Heart right ventricle (tissue), 16 donors: ENCODE results near the gene DNM3. TPM values are rescaled to one million over a fixed set of nuclear protein-coding genes. Genes with fewer than 3 reads are reported as not detected.

ENCODE experiments used
- ATAC-seq, 8 donors: fragments of 200-7000 bp; cut with Tn5 transposase; one replicate each; pipeline ENCODE4 v1.9.1; 2020; ENCODE audit warnings: mild to moderate bottlenecking in 8 of 8, moderate library complexity in 8 of 8, moderate number of reproducible peaks in 1 of 8
- DNase-seq, 2 donors: peaks; one replicate each; pipeline ENCODE4 v3.0.0-alpha.2; 2020
- H3K27ac ChIP-seq, 10 donors: fragments of 200-600 bp; sonication (generic) in 2 of 10; one replicate each; pipeline versions ENCODE4 v1.5.0 to v1.8.0; 2020 to 2022; ENCODE audit warnings: mild to moderate bottlenecking in 3 of 10
- H3K27me3 ChIP-seq, 7 donors: fragments of 200-600 bp; one replicate each; pipeline ENCODE4 v1.8.0; 2021 to 2022; ENCODE audit warnings: mild to moderate bottlenecking in 2 of 7
- H3K36me3 ChIP-seq, 9 donors: fragments of 200-600 bp; sonication (generic) in 1 of 9; one replicate each; pipeline versions ENCODE4 v1.5.0 to v1.8.0; 2020 to 2022; ENCODE audit warnings: mild to moderate bottlenecking in 2 of 9
- H3K4me1 ChIP-seq, 9 donors: fragments of 200-600 bp; sonication (generic) in 1 of 9; one replicate each; pipeline versions ENCODE4 v1.5.0 to v1.8.0; 2020 to 2022; ENCODE audit warnings: mild to moderate bottlenecking in 4 of 9
- H3K4me3 ChIP-seq, 10 donors: fragments of 200-600 bp; sonication (generic) in 2 of 10; one replicate each; pipeline versions ENCODE4 v1.5.0 to v1.8.0; 2020 to 2022; ENCODE audit warnings: mild to moderate bottlenecking in 7 of 10, moderate library complexity in 2 of 10
- H3K9me3 ChIP-seq, 11 donors: fragments of 200-600 bp in 10 of 11; sonication (generic) in 2 of 11; one replicate each; pipeline versions ENCODE4 v1.5.0 to v1.8.0; 2013 to 2022; ENCODE audit warnings: mild to moderate bottlenecking in 2 of 11, control low read depth in 1 of 11, moderate library complexity in 1 of 11
- WGBS, 2 donors: extraction: QIAGEN DNeasy Blood & Tissue Kit; methylation state at CpG; one replicate each; pipeline ENCODE4 v1.1.7; 2013; ENCODE audit warnings: inconsistent platforms in 1 of 2; 5-methylcytosine and 5-hydroxymethylcytosine counted together
- intact Hi-C, 10 donors: fragments of 100-400 bp; cut with DNase I; formaldehyde crosslinking; loops; one replicate each; pipeline versions ENCODE4 v1.11.1 to v1.14.2; 2022
- polyA plus RNA-seq, 2 donors: library from polyadenylated mRNA; stranded (reverse); fragments of 200-250 nt; gene quantifications; one replicate each; pipeline ENCODE4 v1.2.3, GENCODE V29; 2013
- total RNA-seq, 10 donors: library from RNA; stranded (reverse); fragmentation: NEBNext Ultra II Directional in 3 of 10; extraction: Animal tissue kit (Norgen Biotek cat#: 25700) in 3 of 10; gene quantifications; one replicate each; pipeline versions ENCODE4 v1.2.1 to v1.2.4, GENCODE V29; 2021 to 2023
- TF ChIP-seq, protein P1 (sequence below), 9 donors: fragments of 200-600 bp; sonication (generic) in 2 of 9; IDR thresholded peaks; one replicate each; pipeline versions ENCODE4 v1.5.0 to v1.8.0; 2021 to 2022; ENCODE audit warnings: antibody characterized with exemption in 9 of 9, mild to moderate bottlenecking in 5 of 9, moderate library complexity in 1 of 9
- donor health status: Arrhythmogenic right ventricular cardiomyopathy.
- donor health status: ischemic (EF 13 %, LVEDD 7.1; RV severe dilation, severe dysfunction).
- donor health status: healthy with polysubstance abuse.
- donor health status: DM: no; HTN: yes; CAD: no.
- donor health status: DM: no; HTN: no; CAD: no.
- donor health status: ischemic (EF 25% LVEDD 6.9; RV normal size, moderate dysfunction).
- donor health status: ischemic (EF 25% LVEDD 5.7; RV mildly dilated, moderate dysfunction).
- donor health status: healthy.
- donor health status: DM: yes; HTN: yes; CAD: no.
- donor health status: Ischemic cardiomyopathy.
- donor health status: ischemic (EF 35%, LVEDD 5.7; RV mildly dilated, moderate dysfunction).
- donor health status: nonischemic (EF 11% LVEDD 7.7; RV severe dilation, severe dysfunction).
- donor health status: DM: yes; HTN: yes; CAD: no.
- donor health status: PGD.
- donor health status: ischemic (EF 29% LVEDD 5.4; RV normal size, mild dysfunction).
- donor health status: nonischemic (EF 23%, LVEDD 6.1; RV moderate dilation, normal function).

The DNM3 gene
- total and polyA plus RNA-seq, 12 donors, result 0.77 to 2.8 (median 2.2) TPM

DNA sequence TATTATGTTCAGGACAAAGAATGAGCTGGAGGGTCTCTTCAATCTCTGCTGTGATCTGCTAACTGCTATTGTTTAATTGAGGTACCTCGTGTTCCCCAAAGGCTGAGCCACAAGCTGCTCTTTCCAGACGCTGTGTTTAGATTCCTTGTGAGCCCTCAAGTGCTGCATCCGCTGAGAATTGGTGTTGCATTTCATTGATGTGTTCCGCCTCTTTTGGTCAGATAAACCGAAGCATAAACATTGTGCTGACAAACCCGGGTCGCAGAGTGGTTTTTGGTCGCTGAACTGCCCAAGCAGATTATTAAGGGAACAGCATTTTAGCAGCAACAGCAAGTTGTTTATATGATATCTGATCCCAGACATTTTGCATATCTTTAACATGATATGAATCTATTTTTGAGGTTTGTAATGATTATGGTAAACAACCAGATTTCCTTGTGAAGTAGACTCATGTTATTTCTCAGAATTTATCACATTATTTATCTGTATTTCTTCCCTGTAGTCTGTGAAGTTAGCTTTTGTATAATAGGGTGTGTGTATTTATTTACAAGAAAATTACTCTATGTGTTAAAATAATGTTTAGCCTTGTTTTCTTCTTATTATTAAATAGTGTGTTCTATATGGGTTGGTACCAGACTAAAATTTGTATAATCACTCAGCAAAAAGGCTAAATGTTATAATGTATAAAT lies 362.0 kb downstream of the DNM3 start:
- Histone ChIP-seq H3K4me3 (no peak overlapping the region), H3K9me3 (peaks cover 0 to 33% (median 13%) of the 10 kb centered on the region in 11 donors), H3K36me3 (no peaks in the 10 kb centered on the region), H3K27ac (no peak overlapping the region), H3K27me3 (no peaks in the 10 kb centered on the region), H3K4me1 (no peaks in the 10 kb centered on the region)
- 66 to 73% methylated on average over 8 of the region's 8 CpGs for WGBS, 2 donors
- DNase-seq, result no peak
- TF ChIP-seq, protein P1, sequence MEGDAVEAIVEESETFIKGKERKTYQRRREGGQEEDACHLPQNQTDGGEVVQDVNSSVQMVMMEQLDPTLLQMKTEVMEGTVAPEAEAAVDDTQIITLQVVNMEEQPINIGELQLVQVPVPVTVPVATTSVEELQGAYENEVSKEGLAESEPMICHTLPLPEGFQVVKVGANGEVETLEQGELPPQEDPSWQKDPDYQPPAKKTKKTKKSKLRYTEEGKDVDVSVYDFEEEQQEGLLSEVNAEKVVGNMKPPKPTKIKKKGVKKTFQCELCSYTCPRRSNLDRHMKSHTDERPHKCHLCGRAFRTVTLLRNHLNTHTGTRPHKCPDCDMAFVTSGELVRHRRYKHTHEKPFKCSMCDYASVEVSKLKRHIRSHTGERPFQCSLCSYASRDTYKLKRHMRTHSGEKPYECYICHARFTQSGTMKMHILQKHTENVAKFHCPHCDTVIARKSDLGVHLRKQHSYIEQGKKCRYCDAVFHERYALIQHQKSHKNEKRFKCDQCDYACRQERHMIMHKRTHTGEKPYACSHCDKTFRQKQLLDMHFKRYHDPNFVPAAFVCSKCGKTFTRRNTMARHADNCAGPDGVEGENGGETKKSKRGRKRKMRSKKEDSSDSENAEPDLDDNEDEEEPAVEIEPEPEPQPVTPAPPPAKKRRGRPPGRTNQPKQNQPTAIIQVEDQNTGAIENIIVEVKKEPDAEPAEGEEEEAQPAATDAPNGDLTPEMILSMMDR (IDR thresholded peaks at IDR 0.05), result no peak
- ATAC-seq, result no peak
- intact Hi-C loops, result no loop called here

DNA sequence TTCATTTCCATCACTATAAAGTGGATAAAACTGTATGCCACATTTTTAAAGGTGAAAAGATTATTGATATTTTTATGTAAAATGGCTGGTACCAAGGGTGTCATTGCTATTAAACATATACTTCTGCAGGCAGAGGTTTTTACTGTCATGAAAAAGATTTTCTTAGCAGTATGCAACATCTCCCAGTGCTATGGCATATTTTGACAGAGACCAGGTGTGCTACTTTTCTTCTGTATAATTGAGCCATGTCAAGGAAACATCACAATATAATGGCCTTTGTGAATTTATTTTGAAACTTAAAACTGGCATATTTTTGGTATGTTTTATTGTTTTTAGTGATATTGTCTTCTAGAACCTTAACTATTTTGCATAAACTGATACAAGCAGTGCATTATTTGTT lies 362.6 kb downstream of the DNM3 start:
- no peaks in the 10 kb centered on the region for H3K36me3 ChIP-seq
- DNase-seq (no peak), ATAC-seq (no peak)
- no peaks in the 10 kb centered on the region for H3K4me1 ChIP-seq
- intact Hi-C loops, result no loop called here
- H3K27ac ChIP-seq, result no peak overlapping the region
- no peaks in the 10 kb centered on the region for H3K27me3 ChIP-seq
- no peak overlapping the region for H3K4me3 ChIP-seq
- TF ChIP-seq, protein P1 (IDR thresholded peaks at IDR 0.05), result no peak
- peaks cover 0 to 26% (median 7%) of the 10 kb centered on the region in 11 donors for H3K9me3 ChIP-seq

DNA sequence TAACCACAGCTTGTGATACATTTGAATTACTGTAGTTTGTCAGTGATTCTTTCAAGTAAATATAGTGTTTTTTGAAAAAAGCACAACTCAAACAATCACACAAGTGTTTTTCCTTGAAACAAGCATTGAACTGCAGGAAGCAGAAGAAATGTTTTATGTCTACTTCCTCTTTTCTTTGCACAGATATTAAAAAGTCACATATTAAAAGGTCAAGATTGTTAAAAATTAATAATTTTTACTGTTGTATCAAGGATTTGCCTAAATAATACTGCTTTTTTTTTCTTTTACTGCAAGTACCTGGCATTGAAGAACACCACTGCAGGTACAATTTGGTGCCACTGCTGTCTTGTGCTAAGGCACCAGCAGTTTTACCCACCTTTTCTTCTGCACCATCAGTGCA lies 365.0 kb downstream of the DNM3 start:
- Histone ChIP-seq H3K27ac (no peak overlapping the region), H3K27me3 (no peaks in the 10 kb centered on the region), H3K36me3 (no peaks in the 10 kb centered on the region), H3K9me3 (peaks cover 0 to 7% (median 0%) of the 10 kb centered on the region in 11 donors), H3K4me1 (no peaks in the 10 kb centered on the region), H3K4me3 (no peak overlapping the region)
- intact Hi-C loops, result no loop called here
- TF ChIP-seq, protein P1 (IDR thresholded peaks at IDR 0.05), result no peak
- no peak for DNase-seq
- no peak for ATAC-seq

GRCh38 chr1:172208635-172209034 lies 367.3 kb downstream of the DNM3 start:
- Histone ChIP-seq H3K27ac (no peak overlapping the region), H3K4me1 (no peaks in the 10 kb centered on the region), H3K27me3 (no peaks in the 10 kb centered on the region), H3K4me3 (no peak overlapping the region), H3K36me3 (no peaks in the 10 kb centered on the region), H3K9me3 (peaks cover 0 to 7% (median 0%) of the 10 kb centered on the region in 11 donors)
- TF ChIP-seq, protein P1 (IDR thresholded peaks at IDR 0.05), result no peak
- intact Hi-C loops, result no loop called here
- 95 to 97% methylated on average over 4 of the region's 4 CpGs for WGBS, 2 donors
- no peak for DNase-seq
- ATAC-seq, result no peak
